WTC11 (cell line): ENCODE results near the gene A1CF.

ENCODE experiments used
- ETV6 ChIP-seq: sonication (generic); formaldehyde crosslinking; IDR thresholded peaks from 2 replicates; pipeline ENCODE4 v1.8.1; 2022; ENCODE audit warnings: mild to moderate bottlenecking, missing genetic modification reagents
- FOXJ3 ChIP-seq: sonication (generic); formaldehyde crosslinking; IDR thresholded peaks from 2 replicates; pipeline ENCODE4 v1.9.0; 2021; ENCODE audit warnings: missing genetic modification reagents, mild to moderate bottlenecking, borderline replicate concordance
- MAX ChIP-seq: sonication (generic); formaldehyde crosslinking; IDR thresholded peaks from 2 replicates; pipeline ENCODE4 v1.8.0; 2022; ENCODE audit warnings: mild to moderate bottlenecking, missing genetic modification reagents
- MYBL2 ChIP-seq: sonication (generic); formaldehyde crosslinking; IDR thresholded peaks from 2 replicates; pipeline ENCODE4 v1.8.1; 2023; ENCODE audit warnings: mild to moderate bottlenecking, moderate library complexity, missing genetic modification reagents
- PRDM15 ChIP-seq: sonication (generic); formaldehyde crosslinking; IDR thresholded peaks from 2 replicates; pipeline ENCODE4 v1.8.0; 2022; ENCODE audit warnings: missing genetic modification reagents
- ZNF317 ChIP-seq: sonication (generic); formaldehyde crosslinking; IDR thresholded peaks from 2 replicates; pipeline ENCODE4 v1.8.1; 2023; ENCODE audit warnings: low read depth, mild to moderate bottlenecking, moderate library complexity, missing genetic modification reagents, borderline replicate concordance
- ZNF512 ChIP-seq: sonication (generic); formaldehyde crosslinking; IDR thresholded peaks from 2 replicates; pipeline ENCODE4 v1.8.1; 2022; ENCODE audit warnings: missing genetic modification reagents, borderline replicate concordance
- ZSCAN18 ChIP-seq: fragments of 250-450 bp; sonication (Bioruptor Pico); IDR thresholded peaks from 2 replicates; pipeline ENCODE4 v2.1.2; 2022; ENCODE audit warnings: mild to moderate bottlenecking, moderate library complexity
- TF ChIP-seq, protein P1 (sequence below): sonication (generic); formaldehyde crosslinking; IDR thresholded peaks from 2 replicates; pipeline ENCODE4 v1.8.0; 2022; ENCODE audit warnings: mild to moderate bottlenecking, missing genetic modification reagents
- TF ChIP-seq, protein P2 (sequence below): fragments of 200-600 bp; IDR thresholded peaks from 2 replicates; pipeline ENCODE4 v1.8.0; 2022; ENCODE audit warnings: antibody characterized with exemption
- TF ChIP-seq, protein P3 (sequence below): sonication (generic); formaldehyde crosslinking; IDR thresholded peaks from 2 replicates; pipeline ENCODE4 v1.8.0; 2023; ENCODE audit warnings: mild to moderate bottlenecking, missing genetic modification reagents

GRCh38 chr10:50892467-50892866 lies 7.0 kb upstream of the A1CF start:
- TF ChIP-seq MAX (CRISPR knock-in tag) (no peak), ZNF317 (no peak), ZSCAN18 (CRISPR knock-in tag) (no peak), MYBL2 (no peak), PRDM15 (CRISPR knock-in tag) (no peak), ETV6 (CRISPR knock-in tag) (no peak), ZNF512 (no peak), FOXJ3 (CRISPR knock-in tag) (no peak)
- TF ChIP-seq, protein P1, sequence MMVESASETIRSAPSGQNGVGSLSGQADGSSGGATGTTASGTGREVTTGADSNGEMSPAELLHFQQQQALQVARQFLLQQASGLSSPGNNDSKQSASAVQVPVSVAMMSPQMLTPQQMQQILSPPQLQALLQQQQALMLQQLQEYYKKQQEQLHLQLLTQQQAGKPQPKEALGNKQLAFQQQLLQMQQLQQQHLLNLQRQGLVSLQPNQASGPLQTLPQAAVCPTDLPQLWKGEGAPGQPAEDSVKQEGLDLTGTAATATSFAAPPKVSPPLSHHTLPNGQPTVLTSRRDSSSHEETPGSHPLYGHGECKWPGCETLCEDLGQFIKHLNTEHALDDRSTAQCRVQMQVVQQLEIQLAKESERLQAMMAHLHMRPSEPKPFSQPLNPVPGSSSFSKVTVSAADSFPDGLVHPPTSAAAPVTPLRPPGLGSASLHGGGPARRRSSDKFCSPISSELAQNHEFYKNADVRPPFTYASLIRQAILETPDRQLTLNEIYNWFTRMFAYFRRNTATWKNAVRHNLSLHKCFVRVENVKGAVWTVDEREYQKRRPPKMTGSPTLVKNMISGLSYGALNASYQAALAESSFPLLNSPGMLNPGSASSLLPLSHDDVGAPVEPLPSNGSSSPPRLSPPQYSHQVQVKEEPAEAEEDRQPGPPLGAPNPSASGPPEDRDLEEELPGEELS (CRISPR knock-in tag): no peak
- TF ChIP-seq, protein P2, sequence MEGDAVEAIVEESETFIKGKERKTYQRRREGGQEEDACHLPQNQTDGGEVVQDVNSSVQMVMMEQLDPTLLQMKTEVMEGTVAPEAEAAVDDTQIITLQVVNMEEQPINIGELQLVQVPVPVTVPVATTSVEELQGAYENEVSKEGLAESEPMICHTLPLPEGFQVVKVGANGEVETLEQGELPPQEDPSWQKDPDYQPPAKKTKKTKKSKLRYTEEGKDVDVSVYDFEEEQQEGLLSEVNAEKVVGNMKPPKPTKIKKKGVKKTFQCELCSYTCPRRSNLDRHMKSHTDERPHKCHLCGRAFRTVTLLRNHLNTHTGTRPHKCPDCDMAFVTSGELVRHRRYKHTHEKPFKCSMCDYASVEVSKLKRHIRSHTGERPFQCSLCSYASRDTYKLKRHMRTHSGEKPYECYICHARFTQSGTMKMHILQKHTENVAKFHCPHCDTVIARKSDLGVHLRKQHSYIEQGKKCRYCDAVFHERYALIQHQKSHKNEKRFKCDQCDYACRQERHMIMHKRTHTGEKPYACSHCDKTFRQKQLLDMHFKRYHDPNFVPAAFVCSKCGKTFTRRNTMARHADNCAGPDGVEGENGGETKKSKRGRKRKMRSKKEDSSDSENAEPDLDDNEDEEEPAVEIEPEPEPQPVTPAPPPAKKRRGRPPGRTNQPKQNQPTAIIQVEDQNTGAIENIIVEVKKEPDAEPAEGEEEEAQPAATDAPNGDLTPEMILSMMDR: no peak
- TF ChIP-seq, protein P3, sequence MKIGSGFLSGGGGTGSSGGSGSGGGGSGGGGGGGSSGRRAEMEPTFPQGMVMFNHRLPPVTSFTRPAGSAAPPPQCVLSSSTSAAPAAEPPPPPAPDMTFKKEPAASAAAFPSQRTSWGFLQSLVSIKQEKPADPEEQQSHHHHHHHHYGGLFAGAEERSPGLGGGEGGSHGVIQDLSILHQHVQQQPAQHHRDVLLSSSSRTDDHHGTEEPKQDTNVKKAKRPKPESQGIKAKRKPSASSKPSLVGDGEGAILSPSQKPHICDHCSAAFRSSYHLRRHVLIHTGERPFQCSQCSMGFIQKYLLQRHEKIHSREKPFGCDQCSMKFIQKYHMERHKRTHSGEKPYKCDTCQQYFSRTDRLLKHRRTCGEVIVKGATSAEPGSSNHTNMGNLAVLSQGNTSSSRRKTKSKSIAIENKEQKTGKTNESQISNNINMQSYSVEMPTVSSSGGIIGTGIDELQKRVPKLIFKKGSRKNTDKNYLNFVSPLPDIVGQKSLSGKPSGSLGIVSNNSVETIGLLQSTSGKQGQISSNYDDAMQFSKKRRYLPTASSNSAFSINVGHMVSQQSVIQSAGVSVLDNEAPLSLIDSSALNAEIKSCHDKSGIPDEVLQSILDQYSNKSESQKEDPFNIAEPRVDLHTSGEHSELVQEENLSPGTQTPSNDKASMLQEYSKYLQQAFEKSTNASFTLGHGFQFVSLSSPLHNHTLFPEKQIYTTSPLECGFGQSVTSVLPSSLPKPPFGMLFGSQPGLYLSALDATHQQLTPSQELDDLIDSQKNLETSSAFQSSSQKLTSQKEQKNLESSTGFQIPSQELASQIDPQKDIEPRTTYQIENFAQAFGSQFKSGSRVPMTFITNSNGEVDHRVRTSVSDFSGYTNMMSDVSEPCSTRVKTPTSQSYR: no peak
